HG03280 (cell line): ENCODE data around the gene PNPLA3.

Experiments used
- ATAC-seq: cut with Tn5 transposase; IDR thresholded peaks from one replicate; pipeline ENCODE4 v1.9.1; 2021; ENCODE audit warnings: mild to moderate bottlenecking, moderate library complexity; ENCODE audit not compliant: unreplicated experiment

PNPLA3 gene

DNA sequence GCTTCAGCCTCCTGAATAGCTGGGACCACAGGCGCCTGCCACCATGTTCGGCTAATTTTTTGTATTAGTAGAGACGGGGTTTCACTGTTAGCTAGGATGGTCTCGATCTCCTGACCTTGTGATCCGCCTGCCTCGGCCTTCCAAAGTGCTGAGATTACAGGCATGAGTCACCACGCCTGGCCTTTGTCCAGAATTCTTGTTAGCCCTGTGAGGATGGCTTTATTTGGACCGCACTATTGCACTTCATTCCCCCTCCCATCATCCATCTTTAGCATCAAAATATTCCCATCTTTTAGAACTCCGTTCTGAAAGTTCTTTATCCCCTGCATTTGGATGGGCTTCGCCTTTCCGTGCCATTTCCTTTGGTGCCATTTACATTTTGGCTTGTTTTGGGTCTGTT, 34.3 kb downstream of the PNPLA3 start:
- ATAC-seq: no peak

DNA sequence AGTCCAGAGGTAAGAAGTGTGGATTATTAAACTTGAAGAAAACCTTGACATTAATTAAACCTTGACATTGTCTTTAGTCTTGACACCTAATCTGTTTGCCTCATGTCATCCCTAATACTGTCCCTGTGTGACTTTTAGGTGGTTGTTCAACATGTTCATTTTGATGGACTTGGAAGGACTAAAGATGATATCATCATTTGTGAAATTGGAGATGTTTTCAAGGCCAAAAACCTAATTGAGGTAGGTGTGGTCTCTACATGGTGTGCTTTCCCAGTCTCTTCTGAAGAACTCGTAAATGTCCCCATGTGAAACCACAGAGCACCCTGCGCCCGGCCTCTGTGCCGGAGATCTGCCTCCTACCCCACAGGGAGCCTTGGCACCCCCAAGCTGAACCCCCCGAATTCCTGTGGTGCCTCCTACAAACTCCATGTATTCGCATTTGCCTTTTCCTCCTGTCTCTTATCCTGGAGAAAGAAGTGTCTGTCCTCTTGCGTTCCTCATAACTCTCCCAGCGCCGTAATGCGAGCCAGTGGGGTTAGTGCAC, 40.8 kb downstream of the PNPLA3 start:
- ATAC-seq: no peak

DNA sequence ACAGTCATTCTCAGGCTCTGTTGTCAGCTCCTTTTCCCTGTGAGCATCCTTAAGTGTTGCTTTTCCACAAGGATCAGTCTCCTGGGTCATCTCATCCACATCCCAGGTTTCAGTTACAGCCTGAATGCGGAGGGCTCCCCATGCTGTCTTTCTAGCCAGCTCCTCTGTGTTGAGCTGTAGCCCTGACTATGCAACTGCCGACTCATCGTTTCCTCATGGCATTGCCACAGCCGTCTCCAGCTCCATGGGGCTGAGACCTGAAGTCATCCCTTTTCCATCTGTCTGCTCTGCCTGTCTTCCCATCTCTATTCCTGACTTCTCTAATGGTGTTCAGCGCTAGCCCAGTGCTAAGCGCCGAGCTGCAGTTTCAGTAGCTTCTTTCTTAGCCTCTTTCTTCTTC, 43.5 kb downstream of the PNPLA3 start:
- ATAC-seq: no peak

DNA sequence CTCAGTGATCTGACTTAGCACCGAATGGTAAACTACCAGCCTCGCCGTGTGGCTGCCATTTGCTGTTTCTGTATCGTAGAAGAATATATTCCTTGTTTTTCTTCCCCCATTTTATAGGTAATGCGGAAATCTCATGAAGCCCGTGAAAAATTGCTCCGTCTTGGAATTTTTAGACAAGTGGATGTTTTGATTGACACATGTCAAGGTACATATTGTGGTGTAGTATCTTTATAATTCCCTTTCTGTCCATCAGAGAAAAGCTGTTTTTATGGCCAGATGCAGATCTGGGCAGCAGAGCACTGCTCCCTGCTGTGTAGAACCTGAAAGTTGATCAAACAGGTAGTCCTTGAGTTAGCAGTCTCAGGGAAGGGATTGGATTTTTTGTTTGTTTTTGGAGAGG, 45.0 kb downstream of the PNPLA3 start:
- ATAC-seq: no peak

DNA sequence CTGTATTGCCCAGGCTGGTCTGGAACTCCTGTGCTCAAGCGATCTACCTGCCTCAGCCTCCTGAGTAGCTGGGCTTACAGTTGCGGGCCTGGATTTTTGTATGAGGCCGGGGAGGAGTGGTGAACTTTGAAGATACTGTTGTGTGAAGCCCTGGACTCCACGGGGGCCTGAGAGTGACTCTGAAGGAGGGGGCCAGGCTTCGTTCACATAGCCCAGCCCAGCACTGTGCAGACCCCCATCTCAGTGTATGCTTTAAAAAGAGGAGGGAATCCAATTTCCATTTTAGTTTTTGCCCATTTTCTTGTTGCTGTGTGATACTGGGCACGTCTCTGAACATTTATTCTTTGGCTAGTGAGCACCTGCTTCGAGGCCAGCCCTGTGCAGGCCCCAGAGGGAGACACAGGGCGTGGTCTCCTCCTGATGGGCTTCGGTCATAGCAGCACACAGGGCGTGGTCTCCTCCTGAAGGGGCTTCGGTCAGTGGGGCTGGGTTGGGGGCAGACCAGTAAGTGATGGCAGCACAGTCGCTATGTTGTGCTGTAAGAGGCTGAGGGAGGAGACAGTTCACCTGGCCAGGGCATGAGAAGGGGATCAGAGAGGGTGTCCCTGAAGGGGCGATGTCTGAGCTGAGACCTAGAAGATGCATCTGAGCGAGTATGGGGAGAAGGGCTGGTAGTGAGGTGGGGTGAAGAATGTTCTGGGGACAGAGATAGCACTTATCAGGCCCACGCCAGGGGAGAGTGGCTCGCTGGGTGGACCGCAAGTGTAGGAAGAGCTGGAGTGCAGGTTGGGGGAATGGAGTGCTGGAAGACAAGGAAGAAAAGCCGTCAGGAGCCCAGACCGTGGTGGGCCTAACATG, 45.6 kb downstream of the PNPLA3 start:
- no peak for ATAC-seq

DNA sequence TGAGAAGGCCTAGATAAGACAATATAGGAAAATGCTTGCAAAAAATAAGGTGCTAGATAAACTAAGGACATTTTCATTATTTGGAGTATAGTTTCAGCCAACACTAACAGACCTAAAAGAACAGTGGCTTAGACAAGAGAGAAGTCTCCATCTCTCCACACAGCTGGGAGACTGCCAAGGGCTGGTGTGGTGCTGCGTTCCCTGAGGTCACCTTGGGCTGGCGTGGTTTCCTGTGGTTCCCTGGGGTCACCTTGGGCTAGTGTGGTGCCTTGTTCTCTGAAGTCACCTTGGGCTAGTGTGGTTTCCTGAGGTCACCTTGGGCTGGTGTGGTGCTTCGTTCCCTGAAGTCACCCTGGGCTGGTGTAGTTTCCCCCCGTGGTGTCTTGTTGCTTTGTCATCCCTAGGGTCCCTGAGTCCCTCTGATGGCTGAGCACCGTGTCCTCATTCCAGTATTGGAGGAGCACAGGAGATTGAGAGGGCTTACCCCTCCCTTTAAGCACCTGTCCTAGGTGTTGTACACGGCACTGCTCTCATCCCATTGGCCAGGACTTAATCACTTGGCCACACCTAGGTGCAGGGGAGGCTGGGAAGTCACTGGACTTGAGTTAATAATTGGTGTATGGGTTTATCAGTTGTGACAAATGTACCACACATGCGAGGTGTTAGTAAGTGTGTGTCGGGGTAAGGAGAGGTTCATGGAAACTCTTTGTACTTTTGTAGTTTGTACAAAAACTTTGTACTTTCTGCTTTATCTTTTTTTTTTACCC, 46.6 kb downstream of the PNPLA3 start:
- no peak for ATAC-seq

DNA sequence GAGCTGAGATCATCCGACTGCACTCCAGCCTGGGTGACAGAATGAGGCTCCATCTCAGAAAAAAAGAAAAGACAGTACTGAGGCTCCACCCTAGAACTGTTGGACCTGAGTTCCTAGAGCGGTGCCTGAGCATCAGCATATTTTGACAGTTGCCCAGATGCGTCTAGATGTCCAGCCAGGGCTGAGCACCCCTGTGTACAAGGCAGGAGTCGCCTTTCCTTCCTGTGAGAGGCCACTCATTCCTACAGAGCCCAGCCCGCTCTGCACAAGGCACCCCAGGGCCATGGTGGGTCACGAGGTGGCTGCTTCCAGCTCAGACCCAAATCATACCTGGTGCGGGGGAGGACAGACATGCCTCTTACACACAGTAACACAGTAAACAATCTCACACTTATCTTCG, 47.5 kb downstream of the PNPLA3 start:
- no peak for ATAC-seq

DNA sequence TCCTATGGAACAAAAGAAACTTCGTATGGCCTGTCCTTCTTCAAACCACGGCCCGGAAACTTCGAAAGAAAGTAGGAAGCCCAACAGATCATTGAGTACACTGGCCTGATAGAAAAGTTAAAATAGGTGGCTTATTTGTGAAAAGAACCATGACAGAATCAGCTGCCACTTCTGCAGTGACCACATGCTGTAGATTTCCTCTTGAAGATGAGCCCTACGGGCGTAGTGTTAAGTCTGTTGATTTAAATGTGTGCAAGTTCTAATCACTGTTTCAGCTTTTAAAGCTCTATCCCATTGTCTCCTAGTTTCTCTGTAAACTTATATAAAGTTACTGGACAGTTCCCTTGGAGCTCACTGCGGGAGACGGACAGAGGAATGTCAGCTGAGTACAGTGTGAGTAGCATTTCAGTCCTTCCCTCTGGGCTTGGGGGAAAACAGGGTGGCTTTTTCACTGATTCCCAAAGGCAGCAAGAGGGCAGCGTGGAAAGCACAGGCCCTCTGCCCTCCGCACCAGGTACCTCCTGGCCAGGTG, 49.4 kb downstream of the PNPLA3 start:
- ATAC-seq: no peak

DNA sequence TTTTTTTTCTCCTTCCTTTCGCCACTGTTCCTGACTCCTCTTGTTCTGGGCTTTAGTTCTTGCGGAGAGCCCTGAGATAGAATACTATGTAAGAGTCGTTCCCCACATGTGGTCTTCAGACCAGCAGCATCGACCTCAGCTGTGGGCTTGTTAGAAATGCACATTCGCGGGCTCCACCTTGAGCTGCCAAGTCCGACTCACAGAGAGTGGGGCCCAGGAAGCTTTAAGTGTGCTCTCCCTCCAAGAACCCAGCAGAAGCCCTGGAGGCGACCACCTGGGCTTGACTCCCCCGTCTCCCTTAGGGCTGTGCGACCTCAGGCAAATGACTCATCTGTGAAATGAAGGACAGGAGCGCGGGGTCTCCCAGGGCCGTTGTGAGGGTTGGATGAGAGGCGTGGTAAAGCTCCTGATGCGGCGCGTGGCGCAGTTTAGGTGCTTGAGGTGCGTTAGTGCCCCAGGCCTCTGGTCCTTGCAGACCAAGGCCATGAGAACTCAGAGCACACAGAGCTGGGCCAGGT, 50.5 kb downstream of the PNPLA3 start:
- no peak for ATAC-seq

DNA sequence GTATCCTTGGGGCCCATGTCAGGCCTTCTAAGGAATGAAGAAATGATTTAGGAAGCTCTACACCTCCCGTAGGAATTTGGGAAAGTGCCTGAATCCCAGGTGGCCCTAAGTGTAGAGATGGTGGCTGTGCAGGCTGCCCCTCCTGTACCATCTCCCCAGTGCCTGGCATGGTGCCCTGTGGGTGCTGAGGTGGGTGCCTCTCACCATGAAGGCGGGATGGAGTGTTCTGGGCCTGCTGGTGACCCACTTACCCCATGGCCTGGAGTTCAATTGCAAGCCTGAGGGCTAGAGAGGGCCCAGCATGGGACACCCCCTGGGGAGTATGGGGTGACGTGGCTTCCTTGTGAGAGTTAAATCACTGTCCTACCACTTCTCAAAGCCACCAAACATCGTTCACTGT, 51.4 kb downstream of the PNPLA3 start:
- ATAC-seq: no peak

DNA sequence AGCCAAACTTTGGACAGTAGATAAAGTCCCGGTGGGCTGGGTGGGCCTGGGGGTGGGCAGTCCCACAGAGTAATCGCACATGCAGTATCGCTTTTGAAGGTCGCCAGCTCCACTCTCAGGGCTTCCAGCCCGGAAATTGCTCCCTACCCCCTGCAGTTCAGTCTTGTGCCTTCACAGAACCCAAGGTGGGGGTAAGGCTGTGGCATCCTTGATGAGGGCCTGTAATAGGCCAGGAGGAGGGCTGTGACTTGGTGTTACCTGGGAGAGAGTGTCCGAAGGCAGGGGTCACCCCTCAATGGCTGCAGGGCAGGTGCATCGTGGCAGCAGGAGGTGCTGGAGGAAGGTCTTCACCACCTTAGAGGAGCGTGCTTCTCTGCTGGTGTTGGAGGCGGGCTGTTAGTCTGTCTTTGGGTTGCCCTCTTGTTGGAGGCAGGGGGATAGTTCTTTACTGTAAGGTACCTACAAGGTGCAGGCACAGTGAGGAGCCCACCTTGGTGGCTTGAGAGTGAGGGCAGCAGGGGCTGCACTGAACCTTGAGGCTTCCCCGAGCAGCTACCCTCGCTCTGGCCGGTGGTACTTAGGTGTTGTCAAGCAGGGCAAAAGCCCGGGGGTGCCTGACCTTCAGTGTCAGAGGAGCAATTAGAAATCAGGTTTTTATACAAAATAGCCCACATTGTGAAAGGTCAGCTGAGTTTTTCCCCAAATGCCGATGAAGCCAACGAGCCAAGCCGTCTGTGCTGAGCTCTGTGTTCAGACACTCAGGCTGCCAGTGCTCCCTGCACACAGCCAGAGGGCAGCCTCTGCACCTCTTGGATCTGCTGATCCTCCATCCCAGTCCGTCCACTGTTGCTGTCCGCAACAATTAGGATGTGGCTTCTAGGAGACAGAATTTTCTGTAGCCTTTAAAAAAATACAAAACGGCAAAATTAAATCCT, 53.5 kb downstream of the PNPLA3 start:
- ATAC-seq: no peak

DNA sequence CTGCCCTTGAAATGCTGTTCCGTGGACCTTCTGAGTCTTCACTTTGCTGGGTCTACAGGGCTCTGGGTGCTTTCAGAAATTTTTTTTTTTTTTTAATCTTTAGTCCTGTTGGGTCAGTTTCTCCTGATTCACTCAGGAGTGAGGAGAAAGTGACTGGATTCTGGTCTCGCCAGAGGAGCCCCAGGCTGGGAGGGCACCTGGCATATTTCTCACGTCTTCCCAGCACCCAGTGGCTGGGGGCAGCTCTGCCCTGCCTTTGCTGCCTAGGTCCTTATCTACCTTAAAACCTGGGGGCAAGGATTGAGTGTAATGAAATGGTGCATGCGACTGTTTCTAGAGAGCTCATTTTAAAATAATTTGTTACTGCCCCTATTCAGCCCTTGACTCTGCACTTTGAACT, 55.0 kb downstream of the PNPLA3 start:
- ATAC-seq: no peak

DNA sequence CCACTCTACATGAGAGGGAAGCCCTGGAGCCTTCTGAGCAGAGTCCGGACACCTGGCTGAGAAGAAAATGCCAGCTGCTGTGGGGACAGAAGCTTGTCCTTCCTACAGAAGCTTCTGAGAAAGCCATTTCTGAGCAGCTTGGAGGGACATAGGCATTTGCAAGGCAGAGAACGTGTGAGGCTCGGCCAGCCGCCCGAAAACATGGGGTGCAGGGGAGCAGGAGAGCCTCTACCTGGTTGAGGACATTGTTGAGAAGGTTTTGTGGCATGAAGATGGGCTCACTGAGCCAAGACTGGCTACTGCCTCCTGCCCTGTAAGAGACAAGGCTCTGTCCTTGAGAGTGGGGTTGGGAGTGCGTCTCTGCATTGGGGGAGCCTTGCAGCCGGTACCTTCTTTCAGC, 57.0 kb downstream of the PNPLA3 start:
- ATAC-seq: no peak

DNA sequence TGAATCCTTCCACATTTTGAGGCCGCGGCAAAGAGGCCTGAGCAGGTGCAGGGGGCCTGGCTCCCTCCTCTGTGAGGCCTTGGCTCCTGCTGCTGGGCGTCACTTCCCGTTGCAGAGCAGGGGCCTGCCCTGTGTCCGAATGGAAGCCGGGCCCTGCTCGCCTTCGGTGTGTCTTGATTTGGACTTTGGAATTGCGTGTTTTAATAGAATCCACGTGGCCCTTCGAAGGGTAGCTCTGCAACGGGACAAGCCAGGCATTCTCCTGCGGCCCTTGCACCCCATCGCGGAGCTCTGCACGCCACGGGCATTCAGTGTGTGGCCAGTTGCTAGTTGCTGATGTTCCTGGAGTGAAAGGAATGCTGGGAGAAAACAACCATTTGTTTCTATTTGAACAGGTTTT, 57.4 kb downstream of the PNPLA3 start:
- no peak for ATAC-seq

DNA sequence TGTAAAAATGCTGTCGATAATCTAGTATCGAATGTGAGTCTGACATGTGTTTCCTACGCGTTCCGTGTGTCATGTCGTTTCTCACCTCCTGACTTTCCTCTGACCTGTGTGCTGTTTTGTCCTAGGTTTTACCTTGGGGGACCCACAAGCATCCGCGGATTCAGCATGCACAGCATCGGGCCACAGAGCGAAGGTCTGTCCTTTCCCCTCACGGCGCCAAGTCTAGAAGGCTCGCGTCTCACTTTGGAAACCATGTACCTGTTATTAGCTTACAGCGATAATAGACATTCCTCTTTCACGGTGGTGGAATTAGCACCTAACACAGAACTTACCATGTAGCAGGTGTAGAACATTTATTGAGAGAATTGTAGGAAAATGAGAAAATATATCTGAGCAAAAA, 60.2 kb downstream of the PNPLA3 start:
- ATAC-seq: no peak

DNA sequence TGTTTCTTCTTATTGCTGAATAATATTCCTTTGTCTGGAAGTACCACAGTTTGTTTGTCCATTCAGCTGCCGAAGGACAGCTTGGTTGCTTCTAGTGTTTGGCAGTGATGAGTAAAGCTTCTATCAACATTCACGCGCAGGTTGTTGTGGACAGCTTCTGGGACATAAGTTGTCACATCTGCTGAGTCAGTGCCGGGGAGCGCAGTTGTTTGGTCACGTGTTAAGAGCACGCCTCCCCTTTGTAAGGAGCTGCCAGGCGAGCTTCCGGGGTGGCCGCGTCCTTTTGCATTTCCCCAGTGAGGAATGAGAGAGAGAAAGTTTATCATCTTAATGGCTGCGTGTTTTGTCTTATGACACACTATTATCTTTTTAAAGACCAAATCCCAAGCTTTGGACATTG, 61.9 kb downstream of the PNPLA3 start:
- no peak for ATAC-seq

DNA sequence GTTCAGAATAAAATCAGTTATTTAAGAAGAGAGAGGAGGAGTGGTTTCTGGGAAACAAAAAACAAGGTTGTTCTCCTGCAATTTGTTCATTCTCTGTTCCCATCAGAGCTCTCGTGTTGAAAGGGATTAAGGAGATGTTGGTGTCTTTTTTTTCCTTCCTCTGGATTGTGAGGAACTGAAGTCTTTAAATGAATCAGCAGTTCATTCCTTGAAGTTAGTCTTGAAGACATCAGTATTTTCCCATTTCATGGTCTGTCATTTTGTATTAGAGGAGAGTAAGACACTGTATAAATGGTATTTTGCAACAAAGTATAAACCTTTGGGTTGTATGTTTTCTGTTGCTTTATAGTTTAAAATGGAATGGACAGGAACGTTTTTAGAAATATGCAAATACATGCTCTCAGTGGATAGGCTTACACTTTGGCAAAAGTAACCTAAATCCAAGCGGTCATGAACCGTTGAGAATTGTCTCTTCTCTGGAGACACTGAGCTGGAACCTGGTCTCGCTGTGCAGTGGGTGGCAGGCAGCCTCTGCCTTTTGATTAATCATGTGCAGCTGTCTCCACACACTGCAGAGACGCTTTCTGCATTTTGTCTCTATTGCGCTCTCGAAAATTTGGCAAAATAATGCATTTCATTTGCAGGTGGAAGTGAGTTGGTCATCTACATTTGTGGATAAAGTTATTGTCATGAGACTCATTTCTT, 64.7 kb downstream of the PNPLA3 start:
- no peak for ATAC-seq

DNA sequence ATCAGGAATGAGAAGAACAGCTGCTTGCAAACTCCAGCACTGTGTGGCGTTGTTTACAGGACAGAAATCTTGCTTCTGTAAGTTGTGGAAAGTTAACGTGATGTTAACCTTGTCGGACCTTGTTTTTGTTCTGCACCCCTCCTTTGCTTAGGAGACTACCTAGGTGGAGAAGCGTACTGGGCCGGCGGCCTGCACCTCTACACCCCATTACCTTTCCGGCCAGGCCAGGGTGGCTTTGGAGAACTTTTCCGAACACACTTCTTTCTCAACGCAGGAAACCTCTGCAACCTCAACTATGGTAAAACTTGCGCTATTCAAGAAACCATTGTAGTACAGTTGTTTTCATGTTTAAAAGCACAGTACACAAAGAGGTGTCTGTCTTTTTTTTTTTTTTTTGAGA, 65.4 kb downstream of the PNPLA3 start:
- no peak for ATAC-seq

DNA sequence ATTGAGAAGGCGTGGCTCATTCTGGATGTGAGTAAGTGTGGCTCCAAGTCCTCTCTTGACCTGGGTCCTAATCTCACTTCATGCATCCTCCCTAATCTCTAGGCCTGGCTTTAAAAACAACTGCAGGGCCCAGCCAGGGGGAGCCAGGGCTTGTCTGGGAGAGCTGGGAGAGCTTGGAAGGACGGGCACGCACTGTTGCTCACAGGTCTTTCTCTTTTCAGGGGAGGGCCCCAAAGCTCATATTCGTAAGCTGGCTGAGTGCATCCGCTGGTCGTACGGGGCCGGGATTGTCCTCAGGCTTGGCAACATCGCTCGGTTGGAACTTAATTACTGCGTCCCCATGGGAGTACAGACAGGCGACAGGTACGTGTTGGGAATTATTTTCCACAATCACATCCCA, 66.4 kb downstream of the PNPLA3 start:
- ATAC-seq: no peak
